Stomach (tissue), 9 donors: ENCODE measurements around the gene RNF39. TPM values are rescaled to one million over a fixed set of nuclear protein-coding genes. Genes with fewer than 3 reads are reported as not detected.

Source experiments
- DNase-seq, 2 donors: peaks; one replicate each; pipeline versions ENCODE4 v3.0.0 to v3.0.0-alpha.2; 2013 to 2019
- H3K27ac ChIP-seq, 5 donors: fragments of 200-600 bp in 4 of 5; sonication (generic) in 4 of 5; one replicate each; pipeline ENCODE4 v1.5.1; 2013 to 2019; ENCODE audit warnings: mild to moderate bottlenecking in 1 of 5, moderate library complexity in 1 of 5
- H3K27me3 ChIP-seq, 3 donors: fragments of 200-600 bp; sonication (generic); one replicate each; pipeline ENCODE4 v1.5.1; 2017 to 2019; ENCODE audit warnings: mixed run types in 1 of 3
- H3K36me3 ChIP-seq, 4 donors: fragments of 200-600 bp; sonication (generic); 1 replicate in 3 of 4; 2 replicates in 1 of 4; pipeline ENCODE4 v1.5.1; 2016 to 2019
- H3K4me1 ChIP-seq, 4 donors: fragments of 200-600 bp; sonication (generic); one replicate each; pipeline ENCODE4 v1.5.1; 2016 to 2019
- H3K4me3 ChIP-seq, 4 donors: fragments of 200-600 bp; sonication (generic) in 3 of 4; one replicate each; pipeline ENCODE4 v1.5.1; 2016 to 2019; ENCODE audit warnings: mild to moderate bottlenecking in 1 of 4
- H3K9me3 ChIP-seq, 4 donors: fragments of 200-600 bp; sonication (generic); one replicate each; pipeline ENCODE4 v1.5.1; 2016 to 2019
- EP300 ChIP-seq: sonication (generic); formaldehyde crosslinking; IDR thresholded peaks from one replicate; pipeline ENCODE4 v1.6.1; 2017; ENCODE audit warnings: antibody characterized with exemption
- POLR2A ChIP-seq, 4 donors: fragments of 450-650 bp; IDR thresholded peaks; one replicate each; pipeline ENCODE4 v1.6.1; 2016; ENCODE audit warnings: antibody characterized with exemption in 4 of 4, control low read depth in 2 of 4, mild to moderate bottlenecking in 1 of 4, moderate library complexity in 1 of 4
- POLR2AphosphoS5 ChIP-seq, 3 donors: sonication (generic); formaldehyde crosslinking; IDR thresholded peaks; one replicate each; pipeline ENCODE4 v1.6.1; 2016; ENCODE audit warnings: antibody characterized with exemption in 3 of 3
- WGBS, 5 donors: extraction: QIAGEN DNeasy Blood & Tissue Kit in 3 of 5; methylation state at CpG; one replicate each; pipeline versions ENCODE4 v1.1.5 to v1.1.7; 2013 to 2018; 5-methylcytosine and 5-hydroxymethylcytosine counted together
- intact Hi-C: fragments of 100-400 bp; cut with DNase I; formaldehyde crosslinking; loops from one replicate; pipeline ENCODE4 v1.15.1; 2023; ENCODE audit warnings: low total_unique reads
- polyA plus RNA-seq, 3 donors: library from polyadenylated mRNA; stranded (reverse); fragments of 200-250 nt; gene quantifications; one replicate each; pipeline ENCODE4 v1.2.3, GENCODE V29; 2013
- total RNA-seq, 5 donors: library from RNA; depleted of rRNA; stranded (reverse); fragments of >200 nt; gene quantifications; one replicate each; pipeline versions ENCODE4 v1.1.0 to v1.2.3, GENCODE V29; 2014 to 2016
- TF ChIP-seq, protein P1 (sequence below), 7 experiments: fragments of 450-650 bp in 4 of 7; fragments of 200-600 bp in 3 of 7; sonication (generic) in 3 of 7; IDR thresholded peaks; one replicate each; pipeline ENCODE4 v1.5.1; 2016 to 2019; ENCODE audit warnings: antibody characterized with exemption in 7 of 7, control low read depth in 2 of 7, mild to moderate bottlenecking in 1 of 7
- donor health status: healthy with polysubstance abuse.
- donor health status: Bipolar disorder and iron deficiency.
- donor health status: healthy.

RNF39 gene
- total and polyA plus RNA-seq, 8 donors = 0.18 to 13.5 (median 3.3) TPM; not detected in 2

DNA sequence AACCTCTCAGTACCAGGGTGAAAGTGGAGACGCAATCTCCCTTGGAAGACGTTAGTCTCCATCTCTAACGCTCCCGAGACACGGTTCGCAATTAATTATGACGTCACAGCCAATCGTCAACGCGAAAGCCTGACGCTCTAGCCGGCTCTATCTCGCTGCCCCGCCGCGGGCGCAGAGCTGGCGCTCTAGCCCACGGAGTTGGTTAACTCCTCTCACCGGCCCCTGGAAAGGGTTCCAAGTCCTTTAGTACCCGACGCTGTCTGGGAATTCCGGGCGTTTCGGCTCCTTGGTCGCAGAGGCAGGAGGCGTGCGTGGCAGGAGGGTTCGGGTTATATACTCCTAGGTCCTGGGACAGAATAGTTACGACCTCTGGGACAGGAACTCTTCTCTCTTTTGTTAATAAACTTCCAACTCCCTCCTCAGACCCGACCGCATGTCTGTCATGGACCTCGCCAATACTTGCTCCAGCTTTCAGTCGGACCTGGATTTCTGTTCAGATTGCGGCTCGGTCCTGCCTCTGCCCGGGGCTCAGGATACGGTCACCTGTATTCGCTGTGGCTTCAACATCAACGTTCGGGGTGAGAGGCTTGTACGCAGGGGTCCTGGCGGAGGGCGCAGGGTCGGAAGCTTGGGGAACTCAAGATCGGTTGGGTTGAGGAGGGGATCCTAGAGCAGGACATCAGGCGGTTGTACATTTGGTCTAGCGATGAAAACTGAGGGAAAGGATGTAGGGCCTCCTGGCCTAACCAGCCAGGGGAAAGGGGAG is 14.3 kb downstream of the RNF39 start, which contains the start of gene POLR1H:
Gene POLR1H, plus strand, starts transcription at position 174 of the 766 bp plus-strand sequence. Its CDS starts 260 bp downstream, at position 434.
- peak; percentile 94 to 99 for DNase-seq
- TF ChIP-seq EP300 = no peak
- TF ChIP-seq, protein P1, sequence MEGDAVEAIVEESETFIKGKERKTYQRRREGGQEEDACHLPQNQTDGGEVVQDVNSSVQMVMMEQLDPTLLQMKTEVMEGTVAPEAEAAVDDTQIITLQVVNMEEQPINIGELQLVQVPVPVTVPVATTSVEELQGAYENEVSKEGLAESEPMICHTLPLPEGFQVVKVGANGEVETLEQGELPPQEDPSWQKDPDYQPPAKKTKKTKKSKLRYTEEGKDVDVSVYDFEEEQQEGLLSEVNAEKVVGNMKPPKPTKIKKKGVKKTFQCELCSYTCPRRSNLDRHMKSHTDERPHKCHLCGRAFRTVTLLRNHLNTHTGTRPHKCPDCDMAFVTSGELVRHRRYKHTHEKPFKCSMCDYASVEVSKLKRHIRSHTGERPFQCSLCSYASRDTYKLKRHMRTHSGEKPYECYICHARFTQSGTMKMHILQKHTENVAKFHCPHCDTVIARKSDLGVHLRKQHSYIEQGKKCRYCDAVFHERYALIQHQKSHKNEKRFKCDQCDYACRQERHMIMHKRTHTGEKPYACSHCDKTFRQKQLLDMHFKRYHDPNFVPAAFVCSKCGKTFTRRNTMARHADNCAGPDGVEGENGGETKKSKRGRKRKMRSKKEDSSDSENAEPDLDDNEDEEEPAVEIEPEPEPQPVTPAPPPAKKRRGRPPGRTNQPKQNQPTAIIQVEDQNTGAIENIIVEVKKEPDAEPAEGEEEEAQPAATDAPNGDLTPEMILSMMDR (IDR thresholded peaks at IDR 0.05) = no peak
- peak in 1 of 4 donors; percentile 89 for TF ChIP-seq POLR2A (IDR thresholded peaks at IDR 0.05)
- TF ChIP-seq POLR2AphosphoS5 (IDR thresholded peaks at IDR 0.05) = peak; percentile 93 to 97 (median 96)
- Histone ChIP-seq H3K27ac (peak within 1 kb of the TSS; percentile 87 to 95 (median 93)), H3K4me3 (peak within 1 kb of the TSS; percentile 75 to 86 (median 83)), H3K36me3 (peaks cover 0 to 28% (median 22%) of the 10 kb centered on the region in 4 donors), H3K9me3 (no peaks in the 10 kb centered on the region), H3K4me1 (peaks cover 26 to 49% (median 34%) of the 10 kb centered on the region in 4 donors), H3K27me3 (no peaks in the 10 kb centered on the region)
- intact Hi-C loops = no loop called here
- 0 to 1% (median 0%) methylated on average over 20 to 48 of the region's 48 CpGs for WGBS, 5 donors

DNA sequence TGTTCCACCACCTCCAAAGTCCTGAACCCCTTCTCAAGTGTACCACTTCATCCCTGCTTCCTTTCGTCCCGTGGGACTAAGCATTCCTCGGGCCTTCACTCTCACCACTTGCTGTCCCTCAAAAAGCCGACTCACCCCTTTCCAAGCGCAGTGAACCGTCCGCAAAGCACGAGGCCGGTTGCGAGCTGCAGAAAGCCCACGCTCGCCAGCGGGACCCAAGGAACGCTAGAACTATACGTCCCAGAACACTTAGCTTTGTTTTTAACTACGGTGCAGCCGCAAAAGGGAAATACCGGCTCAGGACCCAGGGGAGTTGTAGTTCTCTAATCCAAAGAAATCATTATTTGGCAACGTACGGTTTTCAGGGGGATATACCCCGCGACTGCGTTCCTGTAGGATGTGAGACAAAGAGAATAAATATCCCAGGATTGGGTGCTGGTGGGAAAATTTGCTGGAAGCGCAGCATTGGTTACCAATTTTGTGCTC is 14.9 kb downstream of the RNF39 start:
- WGBS, 5 donors = 0 to 1% (median 0%) methylated on average over 24 of the region's 24 CpGs
- TF ChIP-seq POLR2AphosphoS5 (IDR thresholded peaks at IDR 0.05) = no peak
- no peak for TF ChIP-seq POLR2A (IDR thresholded peaks at IDR 0.05)
- TF ChIP-seq EP300 = no peak
- TF ChIP-seq, protein P1 (IDR thresholded peaks at IDR 0.05) = no peak
- peak overlapping the region; percentile 87 to 95 (median 93) for H3K27ac ChIP-seq
- DNase-seq = peak in 1 of 2 donors; percentile 71
- H3K27me3 ChIP-seq = no peaks in the 10 kb centered on the region
- intact Hi-C loops = no loop called here
- H3K4me3 ChIP-seq = peak overlapping the region; percentile 75 to 86 (median 83)
- H3K4me1 ChIP-seq = peaks cover 21 to 43% (median 29%) of the 10 kb centered on the region in 4 donors
- peaks cover 0 to 35% (median 28%) of the 10 kb centered on the region in 4 donors for H3K36me3 ChIP-seq
- no peaks in the 10 kb centered on the region for H3K9me3 ChIP-seq

DNA sequence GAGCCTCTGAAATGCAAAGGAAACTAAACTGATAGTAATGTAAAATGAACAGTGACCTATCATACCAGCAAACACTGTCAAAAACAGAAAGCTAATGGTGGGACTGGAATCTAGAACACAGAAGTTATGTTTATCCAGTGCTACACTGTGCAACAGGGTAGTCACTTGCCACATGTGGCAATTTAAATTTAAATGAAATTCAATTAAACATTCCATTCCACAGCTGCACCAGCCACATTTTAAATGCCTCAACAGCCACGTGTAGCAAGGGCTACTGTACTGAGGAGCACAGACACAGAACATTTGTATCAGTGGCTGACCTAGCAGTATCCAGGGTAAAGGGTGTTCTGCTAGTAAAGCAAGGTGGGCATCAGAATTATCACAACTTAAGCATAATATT is 20.1 kb downstream of the RNF39 start:
- Histone ChIP-seq H3K9me3 (no peaks in the 10 kb centered on the region), H3K27me3 (no peaks in the 10 kb centered on the region), H3K27ac (no peak overlapping the region), H3K4me1 (peaks cover 9 to 14% (median 12%) of the 10 kb centered on the region in 4 donors), H3K36me3 (peaks cover 0 to 42% (median 34%) of the 10 kb centered on the region in 4 donors), H3K4me3 (no peak overlapping the region)
- 56 to 68% (median 63%) methylated on average over 1 of the region's 1 CpG for WGBS, 5 donors
- TF ChIP-seq POLR2A (IDR thresholded peaks at IDR 0.05) (no peak), EP300 (no peak), POLR2AphosphoS5 (IDR thresholded peaks at IDR 0.05) (no peak)
- TF ChIP-seq, protein P1 (IDR thresholded peaks at IDR 0.05) = no peak
- intact Hi-C loops = no loop called here
- DNase-seq = no peak

DNA sequence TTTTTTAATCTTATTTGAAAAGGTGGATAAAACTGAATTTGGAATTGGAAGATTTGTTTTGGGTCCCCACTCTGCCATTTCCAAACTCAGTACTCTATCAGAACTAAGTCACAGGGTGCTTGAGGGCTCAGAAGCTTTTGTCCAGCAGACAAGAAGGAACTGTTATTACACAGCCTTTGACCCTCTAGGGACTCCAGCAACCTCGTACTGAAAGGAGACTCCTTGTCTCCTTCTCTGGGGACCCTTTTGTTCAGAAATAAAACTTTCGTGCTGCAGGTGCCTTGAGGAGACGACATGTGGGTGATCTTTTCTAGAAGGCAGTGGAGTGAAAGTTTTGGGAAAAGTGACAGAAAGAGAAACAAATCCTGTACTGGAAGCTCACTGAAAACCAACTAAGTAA is 21.9 kb downstream of the RNF39 start:
- no peak for DNase-seq
- peaks cover 0 to 44% (median 35%) of the 10 kb centered on the region in 4 donors for H3K36me3 ChIP-seq
- H3K4me3 ChIP-seq = no peak overlapping the region
- no peaks in the 10 kb centered on the region for H3K9me3 ChIP-seq
- intact Hi-C loops = no loop called here
- H3K4me1 ChIP-seq = no peaks in the 10 kb centered on the region
- 81 to 89% (median 83%) methylated on average over 3 of the region's 3 CpGs for WGBS, 5 donors
- no peaks in the 10 kb centered on the region for H3K27me3 ChIP-seq
- TF ChIP-seq, protein P1 (IDR thresholded peaks at IDR 0.05) = no peak
- TF ChIP-seq EP300 = no peak
- TF ChIP-seq POLR2A (IDR thresholded peaks at IDR 0.05) = no peak
- TF ChIP-seq POLR2AphosphoS5 (IDR thresholded peaks at IDR 0.05) = no peak
- no peak overlapping the region for H3K27ac ChIP-seq
